ENCODE data around the gene MPP4. TPM values are rescaled to one million over a fixed set of nuclear protein-coding genes. Genes with fewer than 3 reads are reported as not detected.

Gene MPP4
- total RNA-seq, 4 donors from 2014 or later: 0.33 TPM; not detected in 3

GRCh38 chr2:201669865-201670264 is 28.6 kb downstream of the MPP4 start:
- Histone ChIP-seq H3K9me3 (no peaks in the 10 kb centered on the region), H3K27ac (no peak overlapping the region), H3K27me3 (no peaks in the 10 kb centered on the region), H3K4me3 (no peak overlapping the region), H3K36me3 (no peaks in the 10 kb centered on the region), H3K4me1 (no peaks in the 10 kb centered on the region)
- DNase-seq (no peak), ATAC-seq (no peak)
- TF ChIP-seq CTCF (IDR thresholded peaks at IDR 0.05 in 4 of 5, conservative IDR thresholded peaks at IDR 0.05 in 1 of 5): no peak
- TF ChIP-seq POLR2A (IDR thresholded peaks at IDR 0.05): no peak
- in situ Hi-C loops (cut with MboI; ENCODE audit: low sequenced_read_pairs in 4 of 4) (no loop called here), intact Hi-C loops (cut with DNase I; ENCODE audit: low total_unique reads) (no loop called here)

GRCh38 chr2:201668402-201668910 is 30.0 kb downstream of the MPP4 start:
- H3K9me3 ChIP-seq: no peaks in the 10 kb centered on the region
- ATAC-seq: no peak
- H3K36me3 ChIP-seq: no peaks in the 10 kb centered on the region
- H3K4me1 ChIP-seq: no peaks in the 10 kb centered on the region
- no peak overlapping the region for H3K27ac ChIP-seq
- H3K4me3 ChIP-seq: no peak overlapping the region
- H3K27me3 ChIP-seq: no peaks in the 10 kb centered on the region
- in situ Hi-C loops (cut with MboI; ENCODE audit: low sequenced_read_pairs in 4 of 4): no loop called here
- DNase-seq: no peak
- intact Hi-C loops (cut with DNase I; ENCODE audit: low total_unique reads): no loop called here
- TF ChIP-seq CTCF (IDR thresholded peaks at IDR 0.05 in 4 of 5, conservative IDR thresholded peaks at IDR 0.05 in 1 of 5) (no peak), POLR2A (IDR thresholded peaks at IDR 0.05) (no peak)

- H3K9me3 ChIP-seq: no peaks in the 10 kb centered on the region
- ATAC-seq (no peak), DNase-seq (no peak)
- H3K4me3 ChIP-seq: no peak overlapping the region
- intact Hi-C loops (cut with DNase I; ENCODE audit: low total_unique reads): no loop called here
- TF ChIP-seq POLR2A (IDR thresholded peaks at IDR 0.05): no peak
- no peak for TF ChIP-seq CTCF (IDR thresholded peaks at IDR 0.05 in 4 of 5, conservative IDR thresholded peaks at IDR 0.05 in 1 of 5)
- no peaks in the 10 kb centered on the region for H3K27me3 ChIP-seq
- no peak overlapping the region for H3K27ac ChIP-seq
- in situ Hi-C loops (cut with MboI; ENCODE audit: low sequenced_read_pairs in 4 of 4): no loop called here
- no peaks in the 10 kb centered on the region for H3K4me1 ChIP-seq
- H3K36me3 ChIP-seq: no peaks in the 10 kb centered on the region
Measured at GRCh38 chr2:201664334-201664733, 34.1 kb downstream of the MPP4 start.

GRCh38 chr2:201661366-201661765 is 37.1 kb downstream of the MPP4 start:
- ATAC-seq (no peak), DNase-seq (no peak)
- no peaks in the 10 kb centered on the region for H3K9me3 ChIP-seq
- H3K4me3 ChIP-seq: no peak overlapping the region
- intact Hi-C loops (cut with DNase I; ENCODE audit: low total_unique reads): no loop called here
- TF ChIP-seq POLR2A (IDR thresholded peaks at IDR 0.05) (no peak), CTCF (IDR thresholded peaks at IDR 0.05 in 4 of 5, conservative IDR thresholded peaks at IDR 0.05 in 1 of 5) (no peak)
- in situ Hi-C loops (cut with MboI; ENCODE audit: low sequenced_read_pairs in 4 of 4): no loop called here
- H3K27ac ChIP-seq: no peak overlapping the region
- no peaks in the 10 kb centered on the region for H3K27me3 ChIP-seq
- no peaks in the 10 kb centered on the region for H3K36me3 ChIP-seq
- no peaks in the 10 kb centered on the region for H3K4me1 ChIP-seq

- ATAC-seq (no peak), DNase-seq (no peak)
- TF ChIP-seq POLR2A (IDR thresholded peaks at IDR 0.05) (no peak), CTCF (IDR thresholded peaks at IDR 0.05 in 4 of 5, conservative IDR thresholded peaks at IDR 0.05 in 1 of 5) (no peak)
- no peaks in the 10 kb centered on the region for H3K36me3 ChIP-seq
- intact Hi-C loops (cut with DNase I; ENCODE audit: low total_unique reads): no loop called here
- H3K27me3 ChIP-seq: no peaks in the 10 kb centered on the region
- H3K4me3 ChIP-seq: no peak overlapping the region
- no peaks in the 10 kb centered on the region for H3K4me1 ChIP-seq
- no peaks in the 10 kb centered on the region for H3K9me3 ChIP-seq
- H3K27ac ChIP-seq: no peak overlapping the region
- in situ Hi-C loops (cut with MboI; ENCODE audit: low sequenced_read_pairs in 4 of 4): no loop called here
Measured at GRCh38 chr2:201660293-201660895, 38.0 kb downstream of the MPP4 start.

Measured in gastrocnemius medialis (tissue), 4 donors.